ENCODE measurements around the gene KRT15. TPM values are rescaled to one million over a fixed set of nuclear protein-coding genes. Genes with fewer than 3 reads are reported as not detected.

The KRT15 gene
- total and polyA plus RNA-seq, 2 experiments from 2014 or later = 6.8 to 10.6 TPM

DNA sequence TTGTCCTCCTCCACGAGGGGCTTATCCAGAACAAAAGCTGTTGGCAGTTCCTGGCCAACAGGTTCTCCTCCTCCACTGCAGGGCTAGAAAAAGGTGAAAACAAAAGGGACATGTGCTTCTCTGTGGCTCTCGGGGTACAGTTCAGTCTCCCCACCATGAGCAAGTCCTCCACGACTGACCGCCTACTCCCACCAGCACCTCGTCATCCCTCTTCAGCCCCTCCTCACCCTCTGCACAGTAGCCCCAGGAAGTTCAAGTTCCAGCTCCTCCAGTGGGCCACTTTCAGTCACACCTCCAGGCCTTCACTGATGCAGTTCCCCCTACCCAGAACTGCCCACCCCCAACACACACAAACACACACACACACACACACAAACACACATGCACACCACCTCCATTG is 33.8 kb upstream of the KRT15 start:
- no peaks in the 10 kb centered on the region for H3K79me2 ChIP-seq
- H3K4me2 ChIP-seq = no peak overlapping the region
- TF ChIP-seq EZH2phosphoT487 (IDR thresholded peaks at IDR 0.05; ENCODE audit: low read depth, severe bottlenecking, unreplicated experiment) = no peak
- TF ChIP-seq EZH2 (IDR thresholded peaks at IDR 0.05; ENCODE audit: borderline replicate concordance) = no peak
- TF ChIP-seq, protein P1, sequence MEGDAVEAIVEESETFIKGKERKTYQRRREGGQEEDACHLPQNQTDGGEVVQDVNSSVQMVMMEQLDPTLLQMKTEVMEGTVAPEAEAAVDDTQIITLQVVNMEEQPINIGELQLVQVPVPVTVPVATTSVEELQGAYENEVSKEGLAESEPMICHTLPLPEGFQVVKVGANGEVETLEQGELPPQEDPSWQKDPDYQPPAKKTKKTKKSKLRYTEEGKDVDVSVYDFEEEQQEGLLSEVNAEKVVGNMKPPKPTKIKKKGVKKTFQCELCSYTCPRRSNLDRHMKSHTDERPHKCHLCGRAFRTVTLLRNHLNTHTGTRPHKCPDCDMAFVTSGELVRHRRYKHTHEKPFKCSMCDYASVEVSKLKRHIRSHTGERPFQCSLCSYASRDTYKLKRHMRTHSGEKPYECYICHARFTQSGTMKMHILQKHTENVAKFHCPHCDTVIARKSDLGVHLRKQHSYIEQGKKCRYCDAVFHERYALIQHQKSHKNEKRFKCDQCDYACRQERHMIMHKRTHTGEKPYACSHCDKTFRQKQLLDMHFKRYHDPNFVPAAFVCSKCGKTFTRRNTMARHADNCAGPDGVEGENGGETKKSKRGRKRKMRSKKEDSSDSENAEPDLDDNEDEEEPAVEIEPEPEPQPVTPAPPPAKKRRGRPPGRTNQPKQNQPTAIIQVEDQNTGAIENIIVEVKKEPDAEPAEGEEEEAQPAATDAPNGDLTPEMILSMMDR (IDR thresholded peaks at IDR 0.05; ENCODE audit: poor library complexity) = no peak
- WGBS (ENCODE audit: low lambda C conversion rate, missing lambda C conversion rate) = 82% methylated on average over 5 of the region's 5 CpGs
- H2AFZ ChIP-seq = no peak overlapping the region
- H3K36me3 ChIP-seq (replicated peaks; ENCODE audit: insufficient read depth, low read depth) = no peaks in the 10 kb centered on the region
- no peak overlapping the region for H3K27ac ChIP-seq
- DNase-seq (ENCODE audit: low spot score) = no peak
- no peak overlapping the region for H3K4me3 ChIP-seq
- H4K20me1 ChIP-seq (ENCODE audit: insufficient read depth, poor library complexity, severe bottlenecking) = no peaks in the 10 kb centered on the region
- H3K4me1 ChIP-seq (ENCODE audit: insufficient read depth) = peaks cover 29% of the 10 kb centered on the region
- H3K27me3 ChIP-seq = no peaks in the 10 kb centered on the region
- no peaks in the 10 kb centered on the region for H3K9me3 ChIP-seq (ENCODE audit: low read depth)
- H3K9me2 ChIP-seq (replicated peaks; ENCODE audit: insufficient read depth) = no peaks in the 10 kb centered on the region

DNA sequence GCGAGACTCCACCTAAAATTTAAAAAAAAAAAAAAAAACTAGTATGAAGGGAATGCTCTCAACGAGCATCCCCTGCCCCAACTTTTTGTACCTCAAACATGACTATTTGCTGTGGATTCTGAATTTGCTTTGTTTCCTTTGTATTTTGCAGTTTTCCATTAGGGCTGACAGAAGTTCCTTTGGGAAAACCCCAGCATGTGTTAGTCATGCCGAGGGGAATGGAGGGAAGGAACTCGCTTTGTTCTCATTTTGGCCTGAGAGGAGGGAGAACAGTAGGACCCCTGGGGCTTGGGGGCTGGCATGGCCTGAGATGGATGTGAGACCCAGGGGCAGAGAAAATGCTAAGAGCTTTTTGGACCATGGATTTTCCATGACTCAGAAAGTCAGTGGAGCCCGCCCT is 32.7 kb upstream of the KRT15 start:
- WGBS (ENCODE audit: low lambda C conversion rate, missing lambda C conversion rate) = 75% methylated on average over 5 of the region's 5 CpGs
- no peak for DNase-seq (ENCODE audit: low spot score)
- no peaks in the 10 kb centered on the region for H3K9me2 ChIP-seq (replicated peaks; ENCODE audit: insufficient read depth)

DNA sequence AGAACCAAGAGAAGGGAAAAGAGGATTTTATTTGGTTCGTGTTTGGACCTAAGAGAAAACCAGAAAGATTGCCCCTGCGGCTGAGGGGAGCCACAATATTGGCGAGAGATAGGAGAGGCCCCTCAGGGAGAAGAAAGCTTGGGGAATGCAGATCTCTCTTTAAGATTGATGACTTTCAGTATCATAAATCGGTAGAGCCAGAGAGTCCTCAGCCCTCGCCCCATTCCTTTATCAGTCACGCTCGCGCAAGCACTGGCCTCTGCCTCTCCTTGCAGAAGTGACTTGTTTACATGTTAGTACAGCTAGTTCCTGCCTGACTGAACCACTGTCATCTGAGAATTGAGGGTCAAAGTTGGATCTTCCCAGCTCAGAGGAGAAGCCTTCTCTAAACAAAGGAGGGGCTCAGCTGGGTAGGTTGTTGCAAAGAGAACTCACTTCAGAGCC is 30.9 kb upstream of the KRT15 start:
- TF ChIP-seq, protein P1 (IDR thresholded peaks at IDR 0.05; ENCODE audit: poor library complexity) = no peak
- TF ChIP-seq EZH2phosphoT487 (IDR thresholded peaks at IDR 0.05; ENCODE audit: low read depth, severe bottlenecking, unreplicated experiment) (no peak), EZH2 (IDR thresholded peaks at IDR 0.05; ENCODE audit: borderline replicate concordance) (no peak)
- Histone ChIP-seq H4K20me1 (ENCODE audit: insufficient read depth, poor library complexity, severe bottlenecking) (no peaks in the 10 kb centered on the region), H3K9me3 (ENCODE audit: low read depth) (no peaks in the 10 kb centered on the region), H3K27me3 (no peaks in the 10 kb centered on the region), H3K79me2 (no peaks in the 10 kb centered on the region), H3K27ac (peak overlapping the region; percentile 97), H3K36me3 (replicated peaks; ENCODE audit: insufficient read depth, low read depth) (no peaks in the 10 kb centered on the region), H3K4me1 (ENCODE audit: insufficient read depth) (peaks cover 35% of the 10 kb centered on the region), H3K9me2 (replicated peaks; ENCODE audit: insufficient read depth) (no peaks in the 10 kb centered on the region), H3K4me3 (no peak overlapping the region), H3K4me2 (peak overlapping the region; percentile 75), H2AFZ (no peak overlapping the region)
- WGBS (ENCODE audit: low lambda C conversion rate, missing lambda C conversion rate) = 17% methylated on average over 8 of the region's 8 CpGs
- DNase-seq (ENCODE audit: low spot score) = peak; percentile 82

More for the DNA sequence above, 32.7 kb upstream of the KRT15 start:
- no peak overlapping the region for H3K27ac ChIP-seq
- no peak for TF ChIP-seq EZH2 (IDR thresholded peaks at IDR 0.05; ENCODE audit: borderline replicate concordance)
- no peak for TF ChIP-seq EZH2phosphoT487 (IDR thresholded peaks at IDR 0.05; ENCODE audit: low read depth, severe bottlenecking, unreplicated experiment)
- TF ChIP-seq, protein P1 (IDR thresholded peaks at IDR 0.05; ENCODE audit: poor library complexity) = no peak
- peaks cover 30% of the 10 kb centered on the region for H3K4me1 ChIP-seq (ENCODE audit: insufficient read depth)
- no peaks in the 10 kb centered on the region for H3K79me2 ChIP-seq
- no peak overlapping the region for H3K4me3 ChIP-seq
- no peak overlapping the region for H2AFZ ChIP-seq
- H3K4me2 ChIP-seq = no peak overlapping the region
- no peaks in the 10 kb centered on the region for H3K27me3 ChIP-seq
- H3K36me3 ChIP-seq (replicated peaks; ENCODE audit: insufficient read depth, low read depth) = no peaks in the 10 kb centered on the region
- H3K9me3 ChIP-seq (ENCODE audit: low read depth) = no peaks in the 10 kb centered on the region
- H4K20me1 ChIP-seq (ENCODE audit: insufficient read depth, poor library complexity, severe bottlenecking) = no peaks in the 10 kb centered on the region
